ENCODE data around the gene SERPINA6. TPM values are rescaled to one million over a fixed set of nuclear protein-coding genes. Genes with fewer than 3 reads are reported as not detected.
A peak's percentile ranks its signal among the peaks of the same experiment; 100 is the strongest.
"Not testable (repeated sequence)": the region's sequence is repeated elsewhere in the genome, so short reads cannot be mapped to it uniquely, and the experiment has no call there.

SERPINA6 gene
- total RNA-seq, 1 donor from 2014 or later, result not detected

- Histone ChIP-seq H3K27ac (no peak overlapping the region), H3K9me3 (no peaks in the 10 kb centered on the region), H3K4me3 (no peak overlapping the region), H3K27me3 (no peaks in the 10 kb centered on the region), H3K36me3 (no peaks in the 10 kb centered on the region), H3K4me1 (no peaks in the 10 kb centered on the region)
- DNase-seq, result no peak
- intact Hi-C loops (cut with DNase I), result no loop called here
- ATAC-seq, result no peak
- TF ChIP-seq CTCF (IDR thresholded peaks at IDR 0.05), result no peak
Measured at GRCh38 chr14:94285158-94285557, 38.0 kb downstream of the SERPINA6 start.

GRCh38 chr14:94284221-94284620 is 38.9 kb downstream of the SERPINA6 start:
- Histone ChIP-seq H3K27me3 (no peaks in the 10 kb centered on the region), H3K27ac (no peak overlapping the region), H3K4me1 (no peaks in the 10 kb centered on the region), H3K4me3 (no peak overlapping the region), H3K9me3 (no peaks in the 10 kb centered on the region), H3K36me3 (no peaks in the 10 kb centered on the region)
- no peak for TF ChIP-seq CTCF (IDR thresholded peaks at IDR 0.05)
- no peak for DNase-seq
- no peak for ATAC-seq
- intact Hi-C loops (cut with DNase I), result no loop called here

- ATAC-seq (no peak), DNase-seq (no peak)
- intact Hi-C loops (cut with DNase I), result no loop called here
- Histone ChIP-seq H3K4me3 (no peak overlapping the region), H3K27ac (no peak overlapping the region), H3K4me1 (no peaks in the 10 kb centered on the region), H3K36me3 (no peaks in the 10 kb centered on the region), H3K27me3 (no peaks in the 10 kb centered on the region), H3K9me3 (no peaks in the 10 kb centered on the region)
- TF ChIP-seq CTCF (IDR thresholded peaks at IDR 0.05), result no peak
Measured at GRCh38 chr14:94282991-94283723, 40.0 kb downstream of the SERPINA6 start.

- no peak overlapping the region for H3K4me3 ChIP-seq
- TF ChIP-seq CTCF (IDR thresholded peaks at IDR 0.05), result no peak
- intact Hi-C loops (cut with DNase I), result no loop called here
- no peak overlapping the region for H3K27ac ChIP-seq
- no peaks in the 10 kb centered on the region for H3K36me3 ChIP-seq
- no peaks in the 10 kb centered on the region for H3K27me3 ChIP-seq
- DNase-seq, result no peak
- no peak for ATAC-seq
- H3K9me3 ChIP-seq, result no peaks in the 10 kb centered on the region
- no peaks in the 10 kb centered on the region for H3K4me1 ChIP-seq
Measured at GRCh38 chr14:94278731-94279130, 44.4 kb downstream of the SERPINA6 start.

GRCh38 chr14:94276898-94277561 is 46.1 kb downstream of the SERPINA6 start:
- intact Hi-C loops (cut with DNase I); H3K9me3 ChIP-seq; H3K27me3 ChIP-seq; H3K4me3 ChIP-seq; DNase-seq; H3K4me1 ChIP-seq; H3K27ac ChIP-seq; H3K36me3 ChIP-seq: not testable (repeated sequence)
- peak; percentile 77 for ATAC-seq

- Histone ChIP-seq H3K27me3 (no peaks in the 10 kb centered on the region), H3K27ac (no peak overlapping the region), H3K36me3 (no peaks in the 10 kb centered on the region), H3K4me1 (no peaks in the 10 kb centered on the region), H3K4me3 (no peak overlapping the region), H3K9me3 (no peaks in the 10 kb centered on the region)
- no peak for TF ChIP-seq CTCF (IDR thresholded peaks at IDR 0.05)
- no peak for ATAC-seq
- no peak for DNase-seq
- intact Hi-C loops (cut with DNase I), result no loop called here
Measured at GRCh38 chr14:94269156-94269555, 54.0 kb downstream of the SERPINA6 start.

- H3K4me1 ChIP-seq; intact Hi-C loops (cut with DNase I); H3K27ac ChIP-seq; DNase-seq; H3K9me3 ChIP-seq; H3K4me3 ChIP-seq; H3K27me3 ChIP-seq; H3K36me3 ChIP-seq; ATAC-seq: not testable (repeated sequence)
Measured at GRCh38 chr14:94268582-94268981, 54.6 kb downstream of the SERPINA6 start.

Data from upper lobe of right lung (tissue), 1 donor.